PC-9 (cell line): ENCODE data around the gene RFK.
A peak's percentile ranks its signal among the peaks of the same experiment; 100 is the strongest.

Experiments
- CTCF ChIP-seq: fragments of 200-600 bp; sonication (generic); conservative IDR thresholded peaks from 2 replicates; pipeline ENCODE4 v1.6.1; 2017; ENCODE audit warnings: mixed run types, antibody characterized with exemption, mild to moderate bottlenecking, moderate library complexity
- EZH2 ChIP-seq: fragments of 200-600 bp; sonication (generic); IDR thresholded peaks from 2 replicates; pipeline ENCODE4 v1.8.0; 2017; ENCODE audit warnings: antibody characterized with exemption, low read depth

GRCh38 chr9:76394195-76394959 lies at the start of gene RFK:
- peak; percentile 53; the same call in 1 of the 2 replicates for TF ChIP-seq CTCF
- TF ChIP-seq EZH2 = no peak
